Spleen (tissue), 11 donors: ENCODE data around the gene SMG9. TPM values are rescaled to one million over a fixed set of nuclear protein-coding genes. Genes with fewer than 3 reads are reported as not detected.

Source experiments
- DNase-seq: peaks from one replicate; pipeline ENCODE4 v3.0.0-alpha.2; 2020
- H3K27ac ChIP-seq, 8 donors: fragments of 200-600 bp; sonication (generic) in 7 of 8; 1 replicate in 4 of 8; 2 replicates in 4 of 8; pipeline versions ENCODE4 v1.5.0 to v1.8.0; 2016 to 2021; ENCODE audit warnings: inconsistent platforms in 4 of 8, mild to moderate bottlenecking in 4 of 8, moderate library complexity in 1 of 8
- H3K27me3 ChIP-seq, 7 donors: fragments of 200-600 bp; sonication (generic) in 6 of 7; replicated peaks in 1 of 7; 1 replicate in 4 of 7; 2 replicates in 3 of 7; pipeline versions ENCODE4 v1.5.0 to v1.8.0; 2016 to 2021; ENCODE audit warnings: inconsistent platforms in 3 of 7, mild to moderate bottlenecking in 1 of 7
- H3K36me3 ChIP-seq, 6 donors: fragments of 200-600 bp; sonication (generic) in 5 of 6; 1 replicate in 4 of 6; 2 replicates in 2 of 6; pipeline versions ENCODE4 v1.5.0 to v1.8.0; 2016 to 2021; ENCODE audit warnings: inconsistent platforms in 2 of 6
- H3K4me1 ChIP-seq, 6 donors: fragments of 200-600 bp; sonication (generic) in 5 of 6; 1 replicate in 3 of 6; 2 replicates in 3 of 6; pipeline versions ENCODE4 v1.5.0 to v1.8.0; 2016 to 2021; ENCODE audit warnings: inconsistent platforms in 3 of 6
- H3K4me3 ChIP-seq, 8 donors: fragments of 200-600 bp; sonication (generic) in 7 of 8; 1 replicate in 4 of 8; 2 replicates in 4 of 8; pipeline versions ENCODE4 v1.5.0 to v1.8.0; 2016 to 2021; ENCODE audit warnings: inconsistent platforms in 4 of 8, mild to moderate bottlenecking in 4 of 8, moderate library complexity in 2 of 8
- H3K9me3 ChIP-seq, 8 donors: fragments of 200-600 bp; sonication (generic) in 7 of 8; 1 replicate in 4 of 8; 2 replicates in 4 of 8; pipeline versions ENCODE4 v1.5.0 to v1.8.0; 2016 to 2021; ENCODE audit warnings: inconsistent platforms in 4 of 8
- POLR2A ChIP-seq, 3 donors: fragments of 450-650 bp; IDR thresholded peaks; one replicate each; pipeline ENCODE4 v1.5.1; 2017; ENCODE audit warnings: antibody characterized with exemption in 3 of 3, mild to moderate bottlenecking in 1 of 3
- POLR2AphosphoS5 ChIP-seq, 3 donors: sonication (generic); formaldehyde crosslinking; IDR thresholded peaks; one replicate each; pipeline ENCODE4 v1.5.1; 2017; ENCODE audit warnings: antibody characterized with exemption in 3 of 3
- WGBS, 5 donors: extraction: QIAGEN DNeasy Blood & Tissue Kit in 3 of 5; methylation state at CpG; one replicate each; pipeline versions ENCODE4 v1.1.5 to v1.1.7; 2013 to 2018; 5-methylcytosine and 5-hydroxymethylcytosine counted together
- intact Hi-C: fragments of 100-400 bp; cut with DNase I; formaldehyde crosslinking; loops from one replicate; pipeline ENCODE4 v1.15.0; 2023; ENCODE audit warnings: low total_unique reads
- polyA plus RNA-seq, 3 donors: library from polyadenylated mRNA; stranded (reverse); fragments of 200-250 nt; gene quantifications; one replicate each; pipeline ENCODE4 v1.2.1, GENCODE V29; 2013
- total RNA-seq, 7 donors: library from RNA; depleted of rRNA in 3 of 7; stranded (reverse); fragments of >200 nt in 3 of 7; fragmentation: NEBNext Ultra II Directional in 4 of 7; extraction: Animal tissue kit (Norgen Biotek cat#: 25700) in 4 of 7; gene quantifications; one replicate each; pipeline versions ENCODE4 v1.1.0 to v1.2.1, GENCODE V29; 2016 to 2021
- TF ChIP-seq, protein P1 (sequence below), 11 experiments: fragments of 200-600 bp in 7 of 11; fragments of 450-650 bp in 4 of 11; sonication (generic) in 4 of 11; IDR thresholded peaks in 8 of 11; conservative IDR thresholded peaks in 3 of 11; 1 replicate in 7 of 11; 2 replicates in 4 of 11; pipeline versions ENCODE4 v1.4.0 to v1.8.0; 2016 to 2021; ENCODE audit warnings: antibody characterized with exemption in 11 of 11, inconsistent platforms in 4 of 11, mild to moderate bottlenecking in 1 of 11
- donor health status: healthy with polysubstance abuse.
- donor health status: DM: no; HTN: no; CAD: no; lungs with moderate emphysema.
- donor health status: DM: no; HTN: no; CAD: no.
- donor health status: Bipolar disorder and iron deficiency.
- donor health status: healthy.
- donor health status: DM: no; HTN: no; CAD: no.
- donor health status: DM: yes; HTN: yes; CAD: no.

SMG9 gene
- total and polyA plus RNA-seq, 10 donors: 30.9 to 65.9 (median 45.2) TPM

DNA sequence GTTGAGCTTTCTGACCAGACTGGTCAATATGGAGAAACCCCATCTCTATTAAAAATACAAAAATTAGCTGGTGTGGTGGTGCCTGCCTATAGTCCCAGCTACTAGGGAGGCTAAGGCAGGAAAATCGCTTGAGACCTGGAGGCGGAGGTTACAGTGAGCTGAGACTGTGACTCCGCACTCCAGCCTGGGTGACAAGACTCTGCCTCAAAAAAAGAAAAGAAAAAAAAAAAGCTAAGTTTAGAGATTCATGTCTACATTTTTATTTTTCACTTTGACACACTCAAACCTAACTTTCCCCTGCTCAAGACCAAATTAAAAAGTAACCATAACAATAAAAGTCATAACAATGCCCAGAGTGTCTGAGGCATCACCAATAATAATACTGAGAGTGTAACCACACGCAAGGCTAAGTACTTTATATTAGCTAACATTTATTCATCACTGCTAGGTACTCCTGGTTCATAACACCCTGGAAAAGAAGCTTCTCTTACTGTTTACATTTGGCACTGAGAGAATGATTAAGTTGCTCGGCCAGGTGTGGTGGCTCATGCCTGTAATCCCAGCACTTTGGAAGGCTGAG is 33.2 kb downstream of the SMG9 start:
- WGBS, 5 donors: 75 to 95% (median 90%) methylated on average over 5 of the region's 5 CpGs

DNA sequence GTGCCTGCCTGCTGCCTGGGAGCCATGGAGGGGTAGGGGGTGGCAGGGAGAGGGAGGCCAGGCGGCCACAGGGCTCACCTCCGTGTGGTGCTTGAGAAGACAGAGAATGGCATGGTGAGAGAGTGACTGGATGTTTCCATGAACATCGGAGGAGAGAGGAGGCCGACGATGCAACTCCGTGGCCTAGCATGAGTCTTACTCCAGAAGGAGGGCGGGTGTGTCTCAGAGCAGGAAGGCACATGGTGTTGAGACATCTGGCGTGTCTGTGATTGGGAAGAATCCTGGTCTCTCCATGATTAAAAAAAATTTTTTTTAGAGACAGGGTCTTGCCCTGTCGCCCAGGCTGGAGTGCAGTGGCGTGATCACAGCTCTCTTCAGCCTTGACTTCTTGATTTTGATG is 33.8 kb downstream of the SMG9 start:
- TF ChIP-seq, protein P1, sequence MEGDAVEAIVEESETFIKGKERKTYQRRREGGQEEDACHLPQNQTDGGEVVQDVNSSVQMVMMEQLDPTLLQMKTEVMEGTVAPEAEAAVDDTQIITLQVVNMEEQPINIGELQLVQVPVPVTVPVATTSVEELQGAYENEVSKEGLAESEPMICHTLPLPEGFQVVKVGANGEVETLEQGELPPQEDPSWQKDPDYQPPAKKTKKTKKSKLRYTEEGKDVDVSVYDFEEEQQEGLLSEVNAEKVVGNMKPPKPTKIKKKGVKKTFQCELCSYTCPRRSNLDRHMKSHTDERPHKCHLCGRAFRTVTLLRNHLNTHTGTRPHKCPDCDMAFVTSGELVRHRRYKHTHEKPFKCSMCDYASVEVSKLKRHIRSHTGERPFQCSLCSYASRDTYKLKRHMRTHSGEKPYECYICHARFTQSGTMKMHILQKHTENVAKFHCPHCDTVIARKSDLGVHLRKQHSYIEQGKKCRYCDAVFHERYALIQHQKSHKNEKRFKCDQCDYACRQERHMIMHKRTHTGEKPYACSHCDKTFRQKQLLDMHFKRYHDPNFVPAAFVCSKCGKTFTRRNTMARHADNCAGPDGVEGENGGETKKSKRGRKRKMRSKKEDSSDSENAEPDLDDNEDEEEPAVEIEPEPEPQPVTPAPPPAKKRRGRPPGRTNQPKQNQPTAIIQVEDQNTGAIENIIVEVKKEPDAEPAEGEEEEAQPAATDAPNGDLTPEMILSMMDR (IDR thresholded peaks at IDR 0.05 in 8 of 11, conservative IDR thresholded peaks at IDR 0.05 in 3 of 11): no peak
- peak in 1 of 3 donors; percentile 10 for TF ChIP-seq POLR2AphosphoS5 (IDR thresholded peaks at IDR 0.05)
- no peaks in the 10 kb centered on the region for H3K36me3 ChIP-seq
- no peaks in the 10 kb centered on the region for H3K27me3 ChIP-seq
- no peak for DNase-seq
- H3K27ac ChIP-seq: no peak overlapping the region
- no peaks in the 10 kb centered on the region for H3K9me3 ChIP-seq
- peaks cover 4 to 13% (median 12%) of the 10 kb centered on the region in 6 donors for H3K4me1 ChIP-seq
- no peak overlapping the region for H3K4me3 ChIP-seq
- WGBS, 5 donors: 78 to 89% (median 84%) methylated on average over 10 of the region's 10 CpGs
- intact Hi-C loops: no loop called here

More for the DNA sequence above, 33.2 kb downstream of the SMG9 start:
- Histone ChIP-seq H3K36me3 (no peaks in the 10 kb centered on the region), H3K4me1 (peaks cover 8 to 19% (median 16%) of the 10 kb centered on the region in 6 donors), H3K27me3 (no peaks in the 10 kb centered on the region), H3K9me3 (no peaks in the 10 kb centered on the region), H3K27ac (no peak overlapping the region), H3K4me3 (no peak overlapping the region)
- DNase-seq: no peak
- intact Hi-C loops: no loop called here
- TF ChIP-seq POLR2A (IDR thresholded peaks at IDR 0.05) (no peak), POLR2AphosphoS5 (IDR thresholded peaks at IDR 0.05) (no peak)
- TF ChIP-seq, protein P1 (IDR thresholded peaks at IDR 0.05 in 8 of 11, conservative IDR thresholded peaks at IDR 0.05 in 3 of 11): no peak

DNA sequence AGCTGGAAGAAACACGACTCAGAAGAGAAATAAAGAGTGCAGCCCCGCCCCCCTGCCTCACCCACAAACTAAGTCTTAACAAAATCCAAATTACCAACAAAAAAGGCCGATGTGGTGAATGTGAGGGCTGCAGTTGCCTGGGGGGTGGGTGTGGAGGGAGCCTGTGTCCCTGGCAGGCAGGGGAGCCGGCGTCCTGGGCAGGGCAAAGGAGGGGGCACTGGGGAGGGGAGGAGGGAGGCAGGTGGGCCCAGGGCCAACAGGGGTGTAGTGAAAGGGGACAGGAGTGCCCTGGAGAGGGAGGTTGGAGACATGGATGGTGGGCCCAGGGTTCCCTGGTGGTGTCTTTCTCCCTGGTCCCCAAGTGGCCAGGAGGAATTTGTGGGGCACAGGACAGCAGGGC is 34.8 kb downstream of the SMG9 start:
- Histone ChIP-seq H3K4me1 (peaks cover 0 to 2% (median 2%) of the 10 kb centered on the region in 6 donors), H3K27me3 (no peaks in the 10 kb centered on the region), H3K9me3 (no peaks in the 10 kb centered on the region), H3K4me3 (no peak overlapping the region), H3K27ac (no peak overlapping the region), H3K36me3 (no peaks in the 10 kb centered on the region)
- intact Hi-C loops: no loop called here
- no peak for DNase-seq
- TF ChIP-seq POLR2AphosphoS5 (IDR thresholded peaks at IDR 0.05): no peak
- no peak for TF ChIP-seq POLR2A (IDR thresholded peaks at IDR 0.05)
- TF ChIP-seq, protein P1 (IDR thresholded peaks at IDR 0.05 in 8 of 11, conservative IDR thresholded peaks at IDR 0.05 in 3 of 11): no peak
- whole genome bisulfite sequencing, 5 donors: 69 to 81% (median 73%) methylated on average over 5 of the region's 5 CpGs

DNA sequence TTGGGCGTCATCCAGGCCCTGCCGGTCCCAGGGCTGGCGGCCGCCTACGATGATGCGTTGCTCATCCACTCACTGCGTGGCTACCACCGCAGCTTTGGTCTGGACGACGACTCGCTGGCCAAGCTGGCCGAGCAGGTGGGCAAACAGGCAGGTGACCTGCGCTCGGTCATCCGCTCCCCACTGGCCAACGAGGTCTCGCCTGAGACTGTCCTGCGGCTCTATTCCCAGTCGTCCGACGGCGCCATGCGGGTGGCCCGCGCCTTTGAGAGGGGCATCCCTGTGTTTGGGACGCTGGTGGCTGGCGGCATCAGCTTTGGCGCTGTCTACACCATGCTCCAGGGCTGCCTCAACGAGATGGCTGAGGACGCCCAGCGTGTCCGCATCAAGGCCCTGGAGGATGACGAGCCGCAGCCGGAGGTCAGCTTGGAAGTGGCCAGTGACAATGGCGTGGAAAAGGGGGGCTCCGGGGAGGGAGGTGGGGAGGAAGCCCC is 35.3 kb downstream of the SMG9 start:
- intact Hi-C loops: no loop called here
- DNase-seq: no peak
- Histone ChIP-seq H3K27ac (no peak overlapping the region), H3K36me3 (no peaks in the 10 kb centered on the region), H3K4me3 (no peak overlapping the region), H3K4me1 (no peaks in the 10 kb centered on the region), H3K27me3 (no peaks in the 10 kb centered on the region), H3K9me3 (no peaks in the 10 kb centered on the region)
- 86 to 93% (median 90%) methylated on average over 15 to 37 of the region's 37 CpGs for WGBS, 5 donors
- TF ChIP-seq, protein P1 (IDR thresholded peaks at IDR 0.05 in 8 of 11, conservative IDR thresholded peaks at IDR 0.05 in 3 of 11): no peak
- TF ChIP-seq POLR2AphosphoS5 (IDR thresholded peaks at IDR 0.05) (no peak), POLR2A (IDR thresholded peaks at IDR 0.05) (no peak)
